Heart left ventricle (tissue), 16 donors: ENCODE results near the gene A2ML1. TPM values are rescaled to one million over a fixed set of nuclear protein-coding genes. Genes with fewer than 3 reads are reported as not detected.

Source experiments
- ATAC-seq, 4 donors: fragments of 200-7000 bp; cut with Tn5 transposase; one replicate each; pipeline ENCODE4 v1.9.1; 2020 to 2022; ENCODE audit warnings: moderate library complexity in 4 of 4, mild to moderate bottlenecking in 3 of 4, moderate number of reproducible peaks in 1 of 4
- DNase-seq, 5 donors: peaks; one replicate each; pipeline ENCODE4 v3.0.0-alpha.2; 2020
- H3K27ac ChIP-seq, 12 donors: fragments of 200-600 bp; sonication (generic) in 4 of 12; one replicate each; pipeline versions ENCODE4 v1.5.0 to v1.8.0; 2016 to 2022; ENCODE audit warnings: mild to moderate bottlenecking in 2 of 12
- H3K27me3 ChIP-seq, 9 donors: fragments of 200-600 bp; sonication (generic) in 2 of 9; one replicate each; pipeline versions ENCODE4 v1.5.1 to v1.8.0; 2016 to 2022; ENCODE audit warnings: mild to moderate bottlenecking in 3 of 9
- H3K36me3 ChIP-seq, 9 donors: fragments of 200-600 bp; sonication (generic) in 2 of 9; one replicate each; pipeline versions ENCODE4 v1.5.0 to v1.8.0; 2018 to 2022; ENCODE audit warnings: mild to moderate bottlenecking in 2 of 9
- H3K4me1 ChIP-seq, 12 donors: fragments of 200-600 bp; sonication (generic) in 4 of 12; one replicate each; pipeline versions ENCODE4 v1.5.0 to v1.8.0; 2016 to 2022; ENCODE audit warnings: mild to moderate bottlenecking in 3 of 12
- H3K4me3 ChIP-seq, 12 donors: fragments of 200-600 bp; sonication (generic) in 4 of 12; one replicate each; pipeline versions ENCODE4 v1.5.0 to v1.8.0; 2017 to 2022; ENCODE audit warnings: mild to moderate bottlenecking in 9 of 12, moderate library complexity in 4 of 12
- H3K9me3 ChIP-seq, 12 donors: fragments of 200-600 bp; sonication (generic) in 4 of 12; one replicate each; pipeline versions ENCODE4 v1.5.0 to v1.8.0; 2016 to 2022; ENCODE audit warnings: mild to moderate bottlenecking in 1 of 12
- POLR2A ChIP-seq, 2 donors: fragments of 450-650 bp; IDR thresholded peaks; one replicate each; pipeline ENCODE4 v1.6.1; 2017; ENCODE audit warnings: antibody characterized with exemption in 2 of 2, mild to moderate bottlenecking in 2 of 2, moderate library complexity in 2 of 2
- WGBS, 4 donors: extraction: QIAGEN DNeasy Blood & Tissue Kit in 2 of 4; methylation state at CpG; one replicate each; pipeline versions ENCODE4 v1.1.5 to v1.1.7; 2013 to 2018; 5-methylcytosine and 5-hydroxymethylcytosine counted together
- intact Hi-C, 10 donors: fragments of 100-400 bp; cut with DNase I; formaldehyde crosslinking; loops; one replicate each; pipeline versions ENCODE4 v1.11.1 to v1.14.2; 2022
- polyA plus RNA-seq, 2 donors: library from polyadenylated mRNA; stranded (reverse); fragments of 200-250 nt; gene quantifications; one replicate each; pipeline ENCODE4 v1.2.3, GENCODE V29; 2013
- total RNA-seq, 9 donors: library from RNA; depleted of rRNA in 2 of 9; stranded (reverse); fragments of >200 nt in 2 of 9; fragmentation: NEBNext Ultra II Directional in 3 of 9; extraction: Animal tissue kit (Norgen Biotek cat#: 25700) in 3 of 9; gene quantifications; one replicate each; pipeline versions ENCODE4 v1.1.0 to v1.2.4, GENCODE V29; 2016 to 2023
- TF ChIP-seq, protein P1 (sequence below), 12 donors: fragments of 200-600 bp; sonication (generic) in 4 of 12; IDR thresholded peaks; one replicate each; pipeline versions ENCODE4 v1.5.0 to v1.8.0; 2018 to 2022; ENCODE audit warnings: antibody characterized with exemption in 12 of 12, mild to moderate bottlenecking in 5 of 12
- donor health status: ischemic (EF 13 %, LVEDD 7.1; RV severe dilation, severe dysfunction).
- donor health status: healthy with polysubstance abuse.
- donor health status: DM: no; HTN: yes; CAD: no.
- donor health status: DM: no; HTN: no; CAD: no.
- donor health status: ischemic (EF 25% LVEDD 6.9; RV normal size, moderate dysfunction).
- donor health status: ischemic (EF 25% LVEDD 5.7; RV mildly dilated, moderate dysfunction).
- donor health status: healthy.
- donor health status: DM: yes; HTN: yes; CAD: no.
- donor health status: ischemic (EF 35%, LVEDD 5.7; RV mildly dilated, moderate dysfunction).
- donor health status: nonischemic (EF 11% LVEDD 7.7; RV severe dilation, severe dysfunction).
- donor health status: DM: yes; HTN: yes; CAD: no.
- donor health status: PGD.
- donor health status: ischemic (EF 29% LVEDD 5.4; RV normal size, mild dysfunction).
- donor health status: nonischemic (EF 23%, LVEDD 6.1; RV moderate dilation, normal function).

A2ML1 gene
- total and polyA plus RNA-seq, 11 donors: 0.07 to 0.25 (median 0.08) TPM; not detected in 8

DNA sequence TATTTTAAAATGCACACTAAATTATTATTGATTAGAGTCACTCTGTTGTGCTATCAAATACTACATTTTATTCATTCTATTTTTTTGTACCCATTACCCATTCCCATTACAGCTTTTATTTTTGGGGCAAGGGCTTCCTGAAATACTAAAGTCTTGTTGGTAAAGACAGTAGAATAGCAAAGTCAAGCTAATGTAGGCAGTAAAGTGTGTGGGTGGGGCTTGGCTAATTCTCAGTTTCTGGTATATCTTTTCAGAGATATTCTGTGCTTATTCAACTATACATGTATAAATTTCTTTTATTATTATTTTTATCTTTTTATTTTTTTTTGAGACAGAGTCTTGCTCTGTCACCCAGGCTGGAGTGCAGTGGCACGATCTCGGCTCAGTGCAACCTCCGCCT, 69.6 kb downstream of the A2ML1 start:
- Histone ChIP-seq H3K27ac (no peak overlapping the region), H3K4me1 (peaks cover 0 to 5% (median 0%) of the 10 kb centered on the region in 12 donors), H3K27me3 (no peaks in the 10 kb centered on the region), H3K9me3 (no peaks in the 10 kb centered on the region), H3K4me3 (no peak overlapping the region), H3K36me3 (no peaks in the 10 kb centered on the region)
- ATAC-seq (no peak), DNase-seq (no peak)
- intact Hi-C loops: loop anchor here in 9 of 10 donors (2.0 to 10.0 kb wide), 6 partner anchors 111 to 235 kb away; no protein-coding TSS in a partner anchor
- 91 to 98% (median 97%) methylated on average over 3 of the region's 3 CpGs for WGBS, 4 donors
- no peak for TF ChIP-seq POLR2A (IDR thresholded peaks at IDR 0.05)
- TF ChIP-seq, protein P1, sequence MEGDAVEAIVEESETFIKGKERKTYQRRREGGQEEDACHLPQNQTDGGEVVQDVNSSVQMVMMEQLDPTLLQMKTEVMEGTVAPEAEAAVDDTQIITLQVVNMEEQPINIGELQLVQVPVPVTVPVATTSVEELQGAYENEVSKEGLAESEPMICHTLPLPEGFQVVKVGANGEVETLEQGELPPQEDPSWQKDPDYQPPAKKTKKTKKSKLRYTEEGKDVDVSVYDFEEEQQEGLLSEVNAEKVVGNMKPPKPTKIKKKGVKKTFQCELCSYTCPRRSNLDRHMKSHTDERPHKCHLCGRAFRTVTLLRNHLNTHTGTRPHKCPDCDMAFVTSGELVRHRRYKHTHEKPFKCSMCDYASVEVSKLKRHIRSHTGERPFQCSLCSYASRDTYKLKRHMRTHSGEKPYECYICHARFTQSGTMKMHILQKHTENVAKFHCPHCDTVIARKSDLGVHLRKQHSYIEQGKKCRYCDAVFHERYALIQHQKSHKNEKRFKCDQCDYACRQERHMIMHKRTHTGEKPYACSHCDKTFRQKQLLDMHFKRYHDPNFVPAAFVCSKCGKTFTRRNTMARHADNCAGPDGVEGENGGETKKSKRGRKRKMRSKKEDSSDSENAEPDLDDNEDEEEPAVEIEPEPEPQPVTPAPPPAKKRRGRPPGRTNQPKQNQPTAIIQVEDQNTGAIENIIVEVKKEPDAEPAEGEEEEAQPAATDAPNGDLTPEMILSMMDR (IDR thresholded peaks at IDR 0.05): no peak

DNA sequence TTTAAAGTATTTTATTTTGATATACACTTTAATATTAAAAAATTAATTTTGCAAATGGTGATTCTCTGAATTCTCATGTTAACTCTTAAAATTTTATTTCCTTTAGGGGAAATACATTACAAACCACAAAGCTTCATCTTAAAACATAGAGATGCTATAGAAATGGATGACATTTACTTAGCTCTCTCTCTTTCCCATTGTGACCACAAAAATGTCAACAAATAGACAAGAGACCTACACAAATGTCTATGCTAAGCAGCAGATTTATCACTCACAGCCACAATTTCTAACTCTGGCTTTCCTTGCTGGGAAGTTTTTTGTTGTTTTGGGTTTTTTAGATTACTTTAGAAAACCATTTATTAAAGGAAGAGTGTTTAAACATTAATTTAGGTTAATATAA, 72.0 kb downstream of the A2ML1 start:
- Histone ChIP-seq H3K4me3 (no peak overlapping the region), H3K27me3 (no peaks in the 10 kb centered on the region), H3K4me1 (peaks cover 0 to 5% (median 0%) of the 10 kb centered on the region in 12 donors), H3K9me3 (no peaks in the 10 kb centered on the region), H3K36me3 (no peaks in the 10 kb centered on the region), H3K27ac (no peak overlapping the region)
- ATAC-seq (no peak), DNase-seq (no peak)
- intact Hi-C loops: loop anchor here in 3 of 10 donors (5.0 to 10.0 kb wide), 3 partner anchors 210 to 237 kb away; no protein-coding TSS in a partner anchor
- no peak for TF ChIP-seq POLR2A (IDR thresholded peaks at IDR 0.05)
- TF ChIP-seq, protein P1 (IDR thresholded peaks at IDR 0.05): no peak

- Histone ChIP-seq H3K4me1 (peaks cover 0 to 5% (median 0%) of the 10 kb centered on the region in 12 donors), H3K9me3 (no peaks in the 10 kb centered on the region), H3K4me3 (no peak overlapping the region), H3K27ac (no peak overlapping the region), H3K27me3 (no peaks in the 10 kb centered on the region), H3K36me3 (no peaks in the 10 kb centered on the region)
- TF ChIP-seq POLR2A (IDR thresholded peaks at IDR 0.05): no peak
- TF ChIP-seq, protein P1 (IDR thresholded peaks at IDR 0.05): no peak
- WGBS, 4 donors: 62 to 75% (median 72%) methylated on average over 1 of the region's 1 CpG
- no peak for ATAC-seq
- intact Hi-C loops: loop anchor here in 3 of 10 donors (5.0 to 10.0 kb wide), 3 partner anchors 210 to 238 kb away; no protein-coding TSS in a partner anchor
- DNase-seq: no peak
Measured at GRCh38 chr12:8894986-8895385, 72.6 kb downstream of the A2ML1 start.

- intact Hi-C loops: loop anchor here in 1 of 10 donors (10.0 kb wide), 1 partner anchor 212 kb away; no protein-coding TSS in a partner anchor
- ATAC-seq (no peak), DNase-seq (no peak)
- H3K27ac ChIP-seq: no peak overlapping the region
- no peaks in the 10 kb centered on the region for H3K4me1 ChIP-seq
- H3K9me3 ChIP-seq: no peaks in the 10 kb centered on the region
- no peaks in the 10 kb centered on the region for H3K27me3 ChIP-seq
- TF ChIP-seq POLR2A (IDR thresholded peaks at IDR 0.05): no peak
- TF ChIP-seq, protein P1 (IDR thresholded peaks at IDR 0.05): no peak
- 93 to 94% (median 93%) methylated on average over 7 of the region's 7 CpGs for WGBS, 4 donors
- no peak overlapping the region for H3K4me3 ChIP-seq
- H3K36me3 ChIP-seq: no peaks in the 10 kb centered on the region
Measured at GRCh38 chr12:8897081-8897480, 74.7 kb downstream of the A2ML1 start.
